ENCODE measurements around the gene KRTCAP3. TPM values are rescaled to one million over a fixed set of nuclear protein-coding genes. Genes with fewer than 3 reads are reported as not detected.

The KRTCAP3 gene
- total and polyA plus RNA-seq, 9 of the 15 experiments (the other 6 are each of a cell fraction or from before 2014, with no cell fraction given): 0.24 to 1.4 (median 0.73) TPM

DNA sequence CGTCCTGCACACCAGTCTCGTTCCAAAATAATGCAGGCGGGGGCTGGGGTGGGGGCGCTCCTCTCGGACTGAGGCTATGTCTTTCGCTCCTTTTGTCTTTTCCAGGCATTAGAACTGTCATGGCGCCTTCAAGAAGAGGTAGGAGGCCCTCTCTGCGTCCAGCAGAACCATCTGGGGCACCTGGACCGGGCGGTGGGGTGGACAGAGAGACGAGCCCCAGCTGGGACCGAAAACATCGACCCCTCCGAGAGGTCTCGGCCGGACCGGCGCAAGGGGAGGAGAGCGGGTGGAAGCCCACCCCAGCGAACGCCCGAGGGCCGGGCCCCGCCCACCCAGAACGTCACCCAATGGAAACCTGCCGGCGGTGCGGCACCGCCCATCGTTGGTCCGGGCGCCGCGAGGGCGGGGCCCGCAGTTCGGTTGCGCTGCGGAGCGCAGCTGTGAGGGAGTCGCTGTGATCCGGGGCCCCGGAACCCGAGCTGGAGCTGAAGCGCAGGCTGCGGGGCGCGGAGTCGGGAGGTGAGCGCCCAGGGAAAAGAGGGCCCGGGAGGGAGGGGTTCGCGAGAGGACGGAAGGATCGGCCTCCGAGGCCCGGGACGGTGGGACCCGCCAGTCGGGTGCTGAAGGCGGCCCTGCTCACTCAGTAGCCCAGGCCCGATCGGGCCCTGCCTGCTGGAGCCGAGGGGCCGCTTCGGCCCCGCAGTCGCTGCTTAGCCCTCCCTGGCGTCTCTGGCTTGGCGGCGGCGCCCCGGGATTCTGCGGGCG, 13.8 kb upstream of the KRTCAP3 start, which contains the start of gene NRBP1 (continued):
- TF ChIP-seq, protein P1, sequence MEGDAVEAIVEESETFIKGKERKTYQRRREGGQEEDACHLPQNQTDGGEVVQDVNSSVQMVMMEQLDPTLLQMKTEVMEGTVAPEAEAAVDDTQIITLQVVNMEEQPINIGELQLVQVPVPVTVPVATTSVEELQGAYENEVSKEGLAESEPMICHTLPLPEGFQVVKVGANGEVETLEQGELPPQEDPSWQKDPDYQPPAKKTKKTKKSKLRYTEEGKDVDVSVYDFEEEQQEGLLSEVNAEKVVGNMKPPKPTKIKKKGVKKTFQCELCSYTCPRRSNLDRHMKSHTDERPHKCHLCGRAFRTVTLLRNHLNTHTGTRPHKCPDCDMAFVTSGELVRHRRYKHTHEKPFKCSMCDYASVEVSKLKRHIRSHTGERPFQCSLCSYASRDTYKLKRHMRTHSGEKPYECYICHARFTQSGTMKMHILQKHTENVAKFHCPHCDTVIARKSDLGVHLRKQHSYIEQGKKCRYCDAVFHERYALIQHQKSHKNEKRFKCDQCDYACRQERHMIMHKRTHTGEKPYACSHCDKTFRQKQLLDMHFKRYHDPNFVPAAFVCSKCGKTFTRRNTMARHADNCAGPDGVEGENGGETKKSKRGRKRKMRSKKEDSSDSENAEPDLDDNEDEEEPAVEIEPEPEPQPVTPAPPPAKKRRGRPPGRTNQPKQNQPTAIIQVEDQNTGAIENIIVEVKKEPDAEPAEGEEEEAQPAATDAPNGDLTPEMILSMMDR (IDR thresholded peaks at IDR 0.05 in 2 of 3, conservative IDR thresholded peaks at IDR 0.05 in 1 of 3; ENCODE audit: insufficient read depth in 2 of 3, low read depth in 1 of 3, low read length in 3 of 3): peak in 1 of 3 experiments; percentile 27; a peak in 1 of 6 replicates
- TF ChIP-seq GABPB1 (CRISPR knock-in tag; IDR thresholded peaks at IDR 0.05): peak; percentile 78; the same call in 1 of the 2 replicates
- TF ChIP-seq TBP (optimal IDR thresholded peaks at IDR 0.05; ENCODE audit: low read depth, low read length): peak; percentile 72
- TF ChIP-seq ZFPM2 (CRISPR knock-in tag; IDR thresholded peaks at IDR 0.05): no peak
- peak; percentile 61; the same call in 1 of the 2 replicates for TF ChIP-seq CBX1 (IDR thresholded peaks at IDR 0.05; ENCODE audit: low read depth)
- no peak for TF ChIP-seq GATAD2A (IDR thresholded peaks at IDR 0.05)
- peak; percentile 90 to 95 for TF ChIP-seq MAZ (CRISPR knock-in tag; conservative IDR thresholded peaks at IDR 0.05 in 1 of 2, IDR thresholded peaks at IDR 0.05 in 1 of 2)
- TF ChIP-seq SMARCB1 (IDR thresholded peaks at IDR 0.05; ENCODE audit: insufficient read length, low read depth): no peak
- no peak for TF ChIP-seq TFAM (CRISPR knock-in tag; conservative IDR thresholded peaks at IDR 0.05)
- peak; percentile 18; the same call in 1 of the 2 replicates for TF ChIP-seq MYC (IDR thresholded peaks at IDR 0.05; ENCODE audit: low read depth, low read length)
- no peak for TF ChIP-seq MYC (CRISPR knock-in tag; IDR thresholded peaks at IDR 0.05; ENCODE audit: borderline replicate concordance, low read depth)
- no peak for TF ChIP-seq ZNF232 (CRISPR knock-in tag; IDR thresholded peaks at IDR 0.05)
- peak; percentile 55 for TF ChIP-seq PHF20 (IDR thresholded peaks at IDR 0.05; ENCODE audit: partially characterized antibody)
- peak; percentile 60 for TF ChIP-seq DACH1 (IDR thresholded peaks at IDR 0.05; ENCODE audit: partially characterized antibody)
- no peak for TF ChIP-seq MXI1 (IDR thresholded peaks at IDR 0.05; ENCODE audit: low read depth, low read length)
- 0 out of 2 replicates have a peak, but pooled peaks have one; percentile 60 for TF ChIP-seq NR3C1 (CRISPR knock-in tag; IDR thresholded peaks at IDR 0.05)
- TF ChIP-seq, protein P2, sequence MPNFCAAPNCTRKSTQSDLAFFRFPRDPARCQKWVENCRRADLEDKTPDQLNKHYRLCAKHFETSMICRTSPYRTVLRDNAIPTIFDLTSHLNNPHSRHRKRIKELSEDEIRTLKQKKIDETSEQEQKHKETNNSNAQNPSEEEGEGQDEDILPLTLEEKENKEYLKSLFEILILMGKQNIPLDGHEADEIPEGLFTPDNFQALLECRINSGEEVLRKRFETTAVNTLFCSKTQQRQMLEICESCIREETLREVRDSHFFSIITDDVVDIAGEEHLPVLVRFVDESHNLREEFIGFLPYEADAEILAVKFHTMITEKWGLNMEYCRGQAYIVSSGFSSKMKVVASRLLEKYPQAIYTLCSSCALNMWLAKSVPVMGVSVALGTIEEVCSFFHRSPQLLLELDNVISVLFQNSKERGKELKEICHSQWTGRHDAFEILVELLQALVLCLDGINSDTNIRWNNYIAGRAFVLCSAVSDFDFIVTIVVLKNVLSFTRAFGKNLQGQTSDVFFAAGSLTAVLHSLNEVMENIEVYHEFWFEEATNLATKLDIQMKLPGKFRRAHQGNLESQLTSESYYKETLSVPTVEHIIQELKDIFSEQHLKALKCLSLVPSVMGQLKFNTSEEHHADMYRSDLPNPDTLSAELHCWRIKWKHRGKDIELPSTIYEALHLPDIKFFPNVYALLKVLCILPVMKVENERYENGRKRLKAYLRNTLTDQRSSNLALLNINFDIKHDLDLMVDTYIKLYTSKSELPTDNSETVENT (CRISPR knock-in tag; IDR thresholded peaks at IDR 0.05): peak; percentile 84
- TF ChIP-seq JUNB (CRISPR knock-in tag; conservative IDR thresholded peaks at IDR 0.05): 0 out of 2 replicates have a peak, but pooled peaks have one; percentile 12
- TF ChIP-seq, protein P3, sequence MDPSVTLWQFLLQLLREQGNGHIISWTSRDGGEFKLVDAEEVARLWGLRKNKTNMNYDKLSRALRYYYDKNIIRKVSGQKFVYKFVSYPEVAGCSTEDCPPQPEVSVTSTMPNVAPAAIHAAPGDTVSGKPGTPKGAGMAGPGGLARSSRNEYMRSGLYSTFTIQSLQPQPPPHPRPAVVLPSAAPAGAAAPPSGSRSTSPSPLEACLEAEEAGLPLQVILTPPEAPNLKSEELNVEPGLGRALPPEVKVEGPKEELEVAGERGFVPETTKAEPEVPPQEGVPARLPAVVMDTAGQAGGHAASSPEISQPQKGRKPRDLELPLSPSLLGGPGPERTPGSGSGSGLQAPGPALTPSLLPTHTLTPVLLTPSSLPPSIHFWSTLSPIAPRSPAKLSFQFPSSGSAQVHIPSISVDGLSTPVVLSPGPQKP (CRISPR knock-in tag; IDR thresholded peaks at IDR 0.05): no peak
- no peak; the same call in 1 of the 2 replicates for TF ChIP-seq STAT5A (IDR thresholded peaks at IDR 0.05; ENCODE audit: borderline replicate concordance, low read length)
- TF ChIP-seq ZNF436 (CRISPR knock-in tag; IDR thresholded peaks at IDR 0.05): no peak
- no peak for TF ChIP-seq ZNF707 (CRISPR knock-in tag; conservative IDR thresholded peaks at IDR 0.05)
